ENCODE results near the gene ARHGEF11.

The ARHGEF11 gene

GRCh38 chr1:157033357-157033876, 12.1 kb downstream of the ARHGEF11 start:
- Histone ChIP-seq H3K4me3 (ENCODE audit: low read length) (no peak overlapping the region), H4K20me1 (ENCODE audit: control insufficient read depth, insufficient read depth, low read depth, low read length) (0 out of 2 replicates have a peak, but pooled peaks cover 2% of the 10 kb centered on the region), H3K36me3 (ENCODE audit: control insufficient read depth, low read length) (no peaks in the 10 kb centered on the region), H3K9me3 (ENCODE audit: control insufficient read depth, insufficient read depth, low read length) (no peaks in the 10 kb centered on the region), H3K27ac (ENCODE audit: low read depth, low read length) (no peak overlapping the region), H3K9me2 (replicated peaks; ENCODE audit: control insufficient read depth, low read length) (no peaks in the 10 kb centered on the region), H3K27me3 (ENCODE audit: control insufficient read depth, low read length) (no peaks in the 10 kb centered on the region), H3K79me2 (ENCODE audit: control insufficient read depth, low read length) (no peaks in the 10 kb centered on the region), H3K4me1 (ENCODE audit: control insufficient read depth, low read length) (no peaks in the 10 kb centered on the region), H3K4me2 (ENCODE audit: low read length) (no peak overlapping the region), H3F3A (ENCODE audit: control insufficient read depth, insufficient read depth) (no peaks in the 10 kb centered on the region)
- TF ChIP-seq CTCF (IDR thresholded peaks at IDR 0.05; ENCODE audit: low read depth, low read length, poor library complexity, severe bottlenecking), result no peak
- TF ChIP-seq EZH2phosphoT487 (IDR thresholded peaks at IDR 0.05; ENCODE audit: borderline replicate concordance, low read length), result no peak

- H3F3A ChIP-seq (ENCODE audit: control insufficient read depth, insufficient read depth), result no peaks in the 10 kb centered on the region
- no peaks in the 10 kb centered on the region for H3K9me2 ChIP-seq (replicated peaks; ENCODE audit: control insufficient read depth, low read length)
- H3K79me2 ChIP-seq (ENCODE audit: control insufficient read depth, low read length), result no peaks in the 10 kb centered on the region
- H3K9me3 ChIP-seq (ENCODE audit: control insufficient read depth, insufficient read depth, low read length), result no peaks in the 10 kb centered on the region
- no peak overlapping the region for H3K4me3 ChIP-seq (ENCODE audit: low read length)
- no peak overlapping the region for H3K27ac ChIP-seq (ENCODE audit: low read depth, low read length)
- H3K4me1 ChIP-seq (ENCODE audit: control insufficient read depth, low read length), result no peaks in the 10 kb centered on the region
- H3K36me3 ChIP-seq (ENCODE audit: control insufficient read depth, low read length), result no peaks in the 10 kb centered on the region
- TF ChIP-seq EZH2phosphoT487 (IDR thresholded peaks at IDR 0.05; ENCODE audit: borderline replicate concordance, low read length) (no peak), CTCF (IDR thresholded peaks at IDR 0.05; ENCODE audit: low read depth, low read length, poor library complexity, severe bottlenecking) (no peak)
- no peak overlapping the region for H3K4me2 ChIP-seq (ENCODE audit: low read length)
- no peaks in the 10 kb centered on the region for H4K20me1 ChIP-seq (ENCODE audit: control insufficient read depth, insufficient read depth, low read depth, low read length)
- H3K27me3 ChIP-seq (ENCODE audit: control insufficient read depth, low read length), result no peaks in the 10 kb centered on the region
Observed at GRCh38 chr1:157032303-157032702, 13.2 kb downstream of the ARHGEF11 start.

GRCh38 chr1:157030728-157031127, 14.8 kb downstream of the ARHGEF11 start:
- H3K27me3 ChIP-seq (ENCODE audit: control insufficient read depth, low read length), result no peaks in the 10 kb centered on the region
- no peak overlapping the region for H3K4me3 ChIP-seq (ENCODE audit: low read length)
- H3F3A ChIP-seq (ENCODE audit: control insufficient read depth, insufficient read depth), result no peaks in the 10 kb centered on the region
- H4K20me1 ChIP-seq (ENCODE audit: control insufficient read depth, insufficient read depth, low read depth, low read length), result no peaks in the 10 kb centered on the region
- no peaks in the 10 kb centered on the region for H3K4me1 ChIP-seq (ENCODE audit: control insufficient read depth, low read length)
- no peaks in the 10 kb centered on the region for H3K79me2 ChIP-seq (ENCODE audit: control insufficient read depth, low read length)
- no peaks in the 10 kb centered on the region for H3K9me3 ChIP-seq (ENCODE audit: control insufficient read depth, insufficient read depth, low read length)
- H3K36me3 ChIP-seq (ENCODE audit: control insufficient read depth, low read length), result no peaks in the 10 kb centered on the region
- TF ChIP-seq CTCF (IDR thresholded peaks at IDR 0.05; ENCODE audit: low read depth, low read length, poor library complexity, severe bottlenecking), result no peak
- TF ChIP-seq EZH2phosphoT487 (IDR thresholded peaks at IDR 0.05; ENCODE audit: borderline replicate concordance, low read length), result no peak
- H3K9me2 ChIP-seq (replicated peaks; ENCODE audit: control insufficient read depth, low read length), result no peaks in the 10 kb centered on the region
- H3K4me2 ChIP-seq (ENCODE audit: low read length), result no peak overlapping the region
- no peak overlapping the region for H3K27ac ChIP-seq (ENCODE audit: low read depth, low read length)

Data from DOHH2 (cell line).